IMR-90 (cell line): ENCODE measurements around the gene DEFB121. TPM values are rescaled to one million over a fixed set of nuclear protein-coding genes. Genes with fewer than 3 reads are reported as not detected.
"Not testable (repeated sequence)": the region's sequence is repeated elsewhere in the genome, so short reads cannot be mapped to it uniquely, and the experiment has no call there.

ENCODE experiments used
- ATAC-seq: fragments of 200-7000 bp; cut with Tn5 transposase; 2 replicates; pipeline ENCODE4 v1.9.1; 2020; ENCODE audit warnings: low read depth, mild to moderate bottlenecking, moderate library complexity
- BruUV-seq: library from RNA; stranded (reverse); fragments of 400-500 nt; replicated peaks from 2 replicates; lab custom pipeline; 2021; lab: Mats Ljungman, UMichigan
- CTCF ChIA-PET: fragments of 300-600 bp; formaldehyde crosslinking; extraction: SDS; loops from one replicate; lab custom pipeline; 2021; ENCODE audit warnings: antibody characterized with exemption; lab: Yijun Ruan, JAX
- POLR2A ChIA-PET: fragments of 300-600 bp; sonication (Branson Sonifier 250); formaldehyde crosslinking; loops from one replicate; lab custom pipeline; 2022; ENCODE audit warnings: antibody characterized with exemption; ENCODE audit not compliant: unreplicated experiment; lab: Charles Lee
- DNase-seq: peaks from one replicate; pipeline ENCODE4 v3.0.0; 2013
- H2AFZ ChIP-seq: replicated peaks from 2 replicates; pipeline ENCODE3; 2013; ENCODE audit warnings: low read length, mild to moderate bottlenecking; ENCODE audit not compliant: poor library complexity
- H2AK5ac ChIP-seq: 2 replicates; pipeline ENCODE4 v1.6.1; 2013; ENCODE audit warnings: low read depth, low read length, inconsistent platforms
- H2AK9ac ChIP-seq: replicated peaks from 2 replicates; pipeline ENCODE3; 2013; ENCODE audit warnings: mild to moderate bottlenecking, low read depth, low read length, moderate library complexity; ENCODE audit not compliant: poor library complexity
- H2BK120ac ChIP-seq: 2 replicates; pipeline ENCODE4 v1.6.1; 2013; ENCODE audit warnings: low read depth, low read length, inconsistent platforms
- H2BK15ac ChIP-seq: 3 replicates; pipeline ENCODE4 v1.6.1; 2013; ENCODE audit warnings: low read depth, low read length, inconsistent platforms
- H2BK20ac ChIP-seq: 2 replicates; pipeline ENCODE4 v1.6.1; 2013; ENCODE audit warnings: low read depth, mild to moderate bottlenecking, inconsistent platforms, low read length, moderate library complexity
- H2BK5ac ChIP-seq: 2 replicates; pipeline ENCODE4 v1.6.1; 2013; ENCODE audit warnings: mild to moderate bottlenecking, low read depth, low read length, inconsistent platforms; ENCODE audit not compliant: poor library complexity, severe bottlenecking
- H3K14ac ChIP-seq: replicated peaks from 2 replicates; pipeline ENCODE4 v1.6.1; 2013; ENCODE audit warnings: low read depth, low read length, inconsistent platforms
- H3K18ac ChIP-seq: 2 replicates; pipeline ENCODE4 v1.6.1; 2013; ENCODE audit warnings: low read depth, low read length, control low read depth
- H3K23ac ChIP-seq: 2 replicates; pipeline ENCODE4 v1.6.1; 2013; ENCODE audit warnings: low read depth, low read length, inconsistent platforms
- H3K27ac ChIP-seq: 2 replicates; pipeline ENCODE4 v1.5.1; 2013; ENCODE audit warnings: mild to moderate bottlenecking, control low read depth, low read length; ENCODE audit not compliant: insufficient read depth
- H3K27me3 ChIP-seq: 2 replicates; pipeline ENCODE4 v1.6.1; 2013; ENCODE audit warnings: low read length; ENCODE audit not compliant: control insufficient read depth, insufficient read depth
- H3K36me3 ChIP-seq: 2 replicates; pipeline ENCODE4 v1.6.1; 2013; ENCODE audit warnings: low read length, mixed read lengths; ENCODE audit not compliant: control insufficient read depth, insufficient read depth
- H3K4ac ChIP-seq: 2 replicates; pipeline ENCODE4 v1.6.1; 2013; ENCODE audit warnings: low read depth, low read length, inconsistent platforms
- H3K4me1 ChIP-seq: 2 replicates; pipeline ENCODE4 v1.6.1; 2013; ENCODE audit warnings: low read length, mixed read lengths; ENCODE audit not compliant: control insufficient read depth, insufficient read depth
- H3K4me2 ChIP-seq: 2 replicates; pipeline ENCODE4 v1.6.1; 2013; ENCODE audit warnings: low read depth, mild to moderate bottlenecking, control low read depth, low read length, moderate library complexity
- H3K4me3 ChIP-seq: 2 replicates; pipeline ENCODE4 v1.5.1; 2013; ENCODE audit warnings: low read depth, mild to moderate bottlenecking, control low read depth, low read length, moderate library complexity; ENCODE audit not compliant: insufficient read depth
- H3K56ac ChIP-seq: 2 replicates; pipeline ENCODE4 v1.6.1; 2013; ENCODE audit warnings: low read length, inconsistent platforms; ENCODE audit not compliant: insufficient read depth; ENCODE audit errors: extremely low read depth
- H3K79me1 ChIP-seq, 2 experiments: 2 replicates each; pipeline ENCODE4 v1.6.1; 2013; ENCODE audit warnings: low read length in 2 of 2, inconsistent platforms in 1 of 2, low read depth in 1 of 2
- H3K9ac ChIP-seq: 2 replicates; pipeline ENCODE4 v1.6.1; 2013; ENCODE audit warnings: low read depth, low read length, control low read depth
- H3K9me1 ChIP-seq: 2 replicates; pipeline ENCODE4 v1.6.1; 2013; ENCODE audit warnings: low read length, inconsistent platforms; ENCODE audit not compliant: insufficient read depth
- H3K9me3 ChIP-seq: 2 replicates; pipeline ENCODE4 v1.6.1; 2013; ENCODE audit warnings: low read length; ENCODE audit not compliant: control insufficient read depth, insufficient read depth
- H4K20me1 ChIP-seq: 2 replicates; pipeline ENCODE4 v1.6.1; 2013; ENCODE audit warnings: low read length, inconsistent platforms; ENCODE audit not compliant: insufficient read depth
- H4K5ac ChIP-seq: 2 replicates; pipeline ENCODE4 v1.6.1; 2013; ENCODE audit warnings: mild to moderate bottlenecking, low read depth, low read length, control low read depth
- H4K8ac ChIP-seq, 2 experiments: 2 replicates each; pipeline ENCODE4 v1.6.1; 2013; ENCODE audit warnings: low read depth in 2 of 2, low read length in 2 of 2, control low read depth in 1 of 2, inconsistent platforms in 1 of 2
- H4K91ac ChIP-seq: 2 replicates; pipeline ENCODE4 v1.6.1; 2013; ENCODE audit warnings: low read depth, low read length, inconsistent platforms; ENCODE audit not compliant: insufficient read depth
- WGBS, 2 experiments: methylation state at CpG; one replicate each; pipeline versions ENCODE4 v1.1.5 to v1.1.7; 2013; ENCODE audit warnings: missing lambda C conversion rate in 2 of 2; ENCODE audit not compliant: insufficient read length in 1 of 2; ENCODE audit errors: extremely low coverage in 2 of 2; 5-methylcytosine and 5-hydroxymethylcytosine counted together
- dilution Hi-C: fragments of 300-500 bp; cut with HindIII; formaldehyde crosslinking; loops from one replicate; pipeline ENCODE4 v1.14.3; 2018; ENCODE audit warnings: low sequenced_read_pairs; ENCODE audit not compliant: unreplicated experiment
- in situ Hi-C: fragments of 300-500 bp; cut with MboI; formaldehyde crosslinking; loops from 3 replicates; pipeline ENCODE4 v1.14.3; 2019; ENCODE audit warnings: low sequenced_read_pairs, inconsistent platforms, mixed read lengths
- intact Hi-C: fragments of 100-400 bp; cut with micrococcal nuclease; formaldehyde crosslinking; loops from 2 replicates; pipeline ENCODE4 v1.10.0; 2022
- polyA plus RNA-seq, 3 experiments: library from polyadenylated mRNA; depleted of rRNA; stranded (reverse); fragments of >200 nt; gene quantifications; 2 replicates each; pipeline ENCODE4 v1.2.3, GENCODE V29; 2012; ENCODE audit warnings: low replicate concordance in 1 of 3
- total RNA-seq: library from RNA; depleted of rRNA; stranded (reverse); fragments of >200 nt; gene quantifications from 2 replicates; pipeline ENCODE4 v1.2.3, GENCODE V29; 2012

The DEFB121 gene
- total and polyA plus RNA-seq, 2 of the 4 experiments (the other 2 are of a cell fraction): not detected

DNA sequence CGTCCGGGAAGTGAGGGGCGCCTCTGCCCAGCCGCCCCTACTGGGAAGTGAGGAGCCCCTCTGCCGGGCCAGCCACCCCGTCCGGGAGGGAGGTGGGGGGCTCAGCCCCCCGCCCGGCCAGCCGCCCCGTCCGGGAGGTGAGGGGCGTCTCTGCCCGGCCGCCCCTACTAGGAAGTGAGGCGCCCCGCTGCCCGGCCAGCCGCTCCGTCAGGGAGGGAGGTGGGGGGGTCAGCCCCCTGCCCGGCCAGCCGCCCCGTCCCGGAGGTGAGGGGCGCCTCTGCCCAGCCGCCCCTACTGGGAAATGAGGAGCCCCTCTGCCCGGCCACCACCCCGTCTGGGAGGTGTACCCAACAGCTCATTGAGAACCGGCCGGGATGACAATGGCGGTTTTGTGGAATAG is 21.6 kb upstream of the DEFB121 start:
- H3K9me3 ChIP-seq, H2AFZ ChIP-seq, H4K8ac ChIP-seq, CTCF ChIA-PET, H3K18ac ChIP-seq, H2BK120ac ChIP-seq, ATAC-seq, DNase-seq, H2AK9ac ChIP-seq, H4K20me1 ChIP-seq, POLR2A ChIA-PET, H3K27ac ChIP-seq, H3K4me1 ChIP-seq, H2BK15ac ChIP-seq, H3K23ac ChIP-seq, H2BK5ac ChIP-seq, H3K4me2 ChIP-seq, H3K27me3 ChIP-seq, H2BK20ac ChIP-seq, H4K91ac ChIP-seq, H3K4me3 ChIP-seq, H3K4ac ChIP-seq, H3K9me1 ChIP-seq, H4K5ac ChIP-seq, H3K9ac ChIP-seq, H3K36me3 ChIP-seq, H3K79me1 ChIP-seq, BruUV-seq, H2AK5ac ChIP-seq, H3K56ac ChIP-seq, dilution Hi-C loops, H3K14ac ChIP-seq, intact Hi-C loops, in situ Hi-C loops: not testable (repeated sequence)
- WGBS, 2 experiments: no CpG with 5 or more reads among the region's 31 CpGs

DNA sequence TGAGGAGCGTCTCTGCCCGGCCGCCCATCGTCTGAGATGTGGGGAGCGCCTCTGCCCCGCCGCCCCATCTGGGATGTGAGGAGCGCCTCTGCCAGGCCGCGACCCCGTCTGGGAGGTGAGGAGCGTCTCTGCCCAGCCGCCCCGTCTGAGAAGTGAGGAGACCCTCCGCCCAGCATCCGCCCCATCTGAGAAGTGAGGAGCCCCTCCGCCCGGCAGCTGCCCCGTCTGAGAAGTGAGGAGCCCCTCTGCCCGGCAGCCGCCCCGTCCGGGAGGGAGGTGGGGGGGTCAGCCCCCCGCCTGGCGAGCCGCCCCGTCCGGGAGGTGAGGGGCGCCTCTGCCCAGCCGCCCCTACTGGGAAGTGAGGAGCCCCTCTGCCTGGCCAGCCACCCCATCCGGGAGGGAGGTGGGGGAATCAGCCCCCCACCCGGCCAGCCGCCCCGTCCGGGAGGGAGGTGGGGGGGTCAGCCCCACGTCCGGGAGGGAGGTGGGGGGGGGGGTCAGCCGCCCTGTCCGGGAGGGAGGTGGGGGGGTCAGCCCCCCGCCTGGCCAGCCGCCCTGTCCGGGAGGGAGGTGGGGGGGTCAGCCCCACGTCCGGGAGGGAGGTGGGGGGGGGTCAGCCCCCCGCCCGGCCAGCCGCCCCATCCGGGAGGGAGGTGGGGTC is 21.0 kb upstream of the DEFB121 start:
- H3K79me1 ChIP-seq, dilution Hi-C loops, H3K27me3 ChIP-seq, H2BK120ac ChIP-seq, ATAC-seq, BruUV-seq, CTCF ChIA-PET, H4K91ac ChIP-seq, H4K5ac ChIP-seq, POLR2A ChIA-PET, H3K23ac ChIP-seq, H3K9ac ChIP-seq, H2BK15ac ChIP-seq, H3K18ac ChIP-seq, intact Hi-C loops, H3K36me3 ChIP-seq, H3K4ac ChIP-seq, H3K9me1 ChIP-seq, H3K4me3 ChIP-seq, H3K56ac ChIP-seq, DNase-seq, H4K20me1 ChIP-seq, H3K9me3 ChIP-seq, H3K4me2 ChIP-seq, H2AFZ ChIP-seq, H2BK5ac ChIP-seq, H2AK9ac ChIP-seq, in situ Hi-C loops, H3K14ac ChIP-seq, H3K27ac ChIP-seq, H2BK20ac ChIP-seq, H2AK5ac ChIP-seq, H4K8ac ChIP-seq, H3K4me1 ChIP-seq: not testable (repeated sequence)
- WGBS, 2 experiments: no CpG with 5 or more reads among the region's 48 CpGs
